ENCODE data around the gene IVD. TPM values are rescaled to one million over a fixed set of nuclear protein-coding genes. Genes with fewer than 3 reads are reported as not detected.

The IVD gene
- 106 and 114 TPM in 2 replicates for total RNA-seq
- 30.4 TPM for total RNA-seq (2013)
- polyA plus RNA-seq: 30.4 and 41.7 TPM in 2 replicates
- 20.6 and 29.7 TPM in 2 replicates for polyA minus RNA-seq

DNA sequence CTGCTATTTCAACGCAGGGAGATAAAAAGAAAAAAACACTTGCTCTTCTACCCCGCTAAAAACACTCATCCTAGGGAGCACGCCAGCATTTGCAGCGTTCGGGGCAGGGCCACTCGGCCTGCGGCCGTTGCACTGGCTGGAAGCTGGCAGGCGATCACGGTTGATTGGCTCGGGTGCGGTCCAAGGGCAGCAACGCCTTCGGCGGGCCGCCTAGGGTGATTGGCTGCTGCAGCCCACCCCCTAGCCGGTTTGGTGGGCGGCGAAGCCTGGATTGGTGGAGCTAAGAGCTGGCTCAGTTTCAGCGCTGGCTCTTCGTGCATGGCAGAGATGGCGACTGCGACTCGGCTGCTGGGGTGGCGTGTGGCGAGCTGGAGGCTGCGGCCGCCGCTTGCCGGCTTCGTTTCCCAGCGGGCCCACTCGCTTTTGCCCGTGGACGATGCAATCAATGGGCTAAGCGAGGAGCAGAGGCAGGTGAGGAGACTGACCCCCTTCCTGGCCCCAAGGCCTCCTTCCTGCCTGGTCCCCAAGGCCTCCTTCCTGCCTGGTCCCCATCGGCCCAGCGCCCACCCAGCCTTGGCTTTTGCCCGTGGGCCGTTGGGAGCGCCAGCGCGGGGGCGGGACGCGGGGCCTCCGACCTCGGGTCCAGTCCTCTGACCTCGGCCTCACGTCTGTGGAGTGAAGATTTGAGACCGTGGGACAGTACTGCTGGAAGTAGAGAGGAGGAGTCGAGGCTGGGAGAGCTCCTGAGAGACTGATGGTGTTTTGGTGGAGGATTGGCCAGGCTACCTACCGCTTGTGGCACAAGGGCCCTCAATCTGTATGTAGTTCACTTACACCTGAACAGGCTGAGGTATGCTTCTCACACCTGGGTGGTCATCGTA lies at the start of gene IVD:
TSS of gene IVD (plus strand) at position 295 of the 881 bp plus-strand sequence. CDS start at position 328, 33 bp downstream.
- ChIA-PET CTCF (interaction anchor here (1.2 to 5.4 kb wide), 8 partner anchors 16 to 97 kb away, joined by 3 to 32 read pairs (median 10); no protein-coding TSS in a partner anchor), POLR2A (interaction anchor here (0.5 to 2.3 kb wide), 9 partner anchors 14 to 928 kb away, joined by 3 to 8 read pairs (median 3); partner anchors contain the start of genes BAHD1 and KNSTRN)
- ATAC-seq (ENCODE audit: low read depth) (peak; percentile 97), DNase-seq (peak; percentile 84)
- Histone ChIP-seq H3K36me3 (replicated peaks in 1 of 2; ENCODE audit: control extremely low read depth in 1 of 2, control insufficient read depth in 1 of 2, extremely low read depth in 1 of 2, insufficient read depth in 2 of 2, low read length in 1 of 2) (peaks cover 6 to 24% of the 10 kb centered on the region in 2 experiments), H3K9me3 (ENCODE audit: control extremely low read depth in 1 of 3, control insufficient read depth in 2 of 3, insufficient read depth in 1 of 3, low read length in 2 of 3) (no peaks in the 10 kb centered on the region), H4K20me1 (ENCODE audit: control insufficient read depth, insufficient read depth, low read length, poor library complexity, severe bottlenecking) (no peaks in the 10 kb centered on the region), H3K79me2 (ENCODE audit: control insufficient read depth, insufficient read depth, low read length) (peaks cover 13% of the 10 kb centered on the region), H3K27me3 (replicated peaks in 1 of 4; ENCODE audit: control extremely low read depth in 1 of 4, control insufficient read depth in 3 of 4, insufficient read depth in 4 of 4, low read length in 3 of 4) (no peaks in the 10 kb centered on the region), H2AFZ (ENCODE audit: insufficient read depth, low read depth, low read length, poor library complexity, severe bottlenecking) (peak within 1 kb of the TSS; percentile 84), H3K4me3 (ENCODE audit: control extremely low read depth in 1 of 5, extremely low read depth in 1 of 5, insufficient read depth in 1 of 5, low read depth in 2 of 5, low read length in 4 of 5) (peak within 1 kb of the TSS; percentile 52 to 81 (median 70)), H3K4me2 (replicated peaks; ENCODE audit: low read depth, low read length, poor library complexity, severe bottlenecking) (peak within 1 kb of the TSS; percentile 96), H3K9ac (ENCODE audit: low read length) (peak within 1 kb of the TSS; percentile 81), H3K27ac (ENCODE audit: low read length in 2 of 2) (peak within 1 kb of the TSS; percentile 59 to 84), H3K4me1 (ENCODE audit: control insufficient read depth in 2 of 2, insufficient read depth in 2 of 2, low read length in 2 of 2) (peaks cover 24 to 29% of the 10 kb centered on the region in 2 donors)
- WGBS (ENCODE audit: insufficient coverage): under 1% methylated on average over 53 of the region's 54 CpGs
- TF ChIP-seq, protein P1, sequence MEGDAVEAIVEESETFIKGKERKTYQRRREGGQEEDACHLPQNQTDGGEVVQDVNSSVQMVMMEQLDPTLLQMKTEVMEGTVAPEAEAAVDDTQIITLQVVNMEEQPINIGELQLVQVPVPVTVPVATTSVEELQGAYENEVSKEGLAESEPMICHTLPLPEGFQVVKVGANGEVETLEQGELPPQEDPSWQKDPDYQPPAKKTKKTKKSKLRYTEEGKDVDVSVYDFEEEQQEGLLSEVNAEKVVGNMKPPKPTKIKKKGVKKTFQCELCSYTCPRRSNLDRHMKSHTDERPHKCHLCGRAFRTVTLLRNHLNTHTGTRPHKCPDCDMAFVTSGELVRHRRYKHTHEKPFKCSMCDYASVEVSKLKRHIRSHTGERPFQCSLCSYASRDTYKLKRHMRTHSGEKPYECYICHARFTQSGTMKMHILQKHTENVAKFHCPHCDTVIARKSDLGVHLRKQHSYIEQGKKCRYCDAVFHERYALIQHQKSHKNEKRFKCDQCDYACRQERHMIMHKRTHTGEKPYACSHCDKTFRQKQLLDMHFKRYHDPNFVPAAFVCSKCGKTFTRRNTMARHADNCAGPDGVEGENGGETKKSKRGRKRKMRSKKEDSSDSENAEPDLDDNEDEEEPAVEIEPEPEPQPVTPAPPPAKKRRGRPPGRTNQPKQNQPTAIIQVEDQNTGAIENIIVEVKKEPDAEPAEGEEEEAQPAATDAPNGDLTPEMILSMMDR (IDR thresholded peaks at IDR 0.05): no peak
- no peak for TF ChIP-seq EZH2 (IDR thresholded peaks at IDR 0.05; ENCODE audit: borderline replicate concordance, insufficient read depth, low read depth, low read length, poor library complexity, severe bottlenecking)
- Mint-ChIP-seq H3K27ac (peak within 1 kb of the TSS; percentile 89), H3K4me1 (peaks cover 35% of the 10 kb centered on the region), H3K9me3 (ENCODE audit: insufficient read depth) (no peaks in the 10 kb centered on the region), H3K4me3 (peak within 1 kb of the TSS; percentile 94), H3K27me3 (no peaks in the 10 kb centered on the region)
- intact Hi-C loops (cut with micrococcal nuclease): loop anchor here (1.0 to 5.0 kb wide), 4 partner anchors 23 to 65 kb away; partner anchors contain the start of genes BAHD1, CHST14 and KNSTRN
